Measurements from ENCODE around the gene TFDP1.

DNA sequence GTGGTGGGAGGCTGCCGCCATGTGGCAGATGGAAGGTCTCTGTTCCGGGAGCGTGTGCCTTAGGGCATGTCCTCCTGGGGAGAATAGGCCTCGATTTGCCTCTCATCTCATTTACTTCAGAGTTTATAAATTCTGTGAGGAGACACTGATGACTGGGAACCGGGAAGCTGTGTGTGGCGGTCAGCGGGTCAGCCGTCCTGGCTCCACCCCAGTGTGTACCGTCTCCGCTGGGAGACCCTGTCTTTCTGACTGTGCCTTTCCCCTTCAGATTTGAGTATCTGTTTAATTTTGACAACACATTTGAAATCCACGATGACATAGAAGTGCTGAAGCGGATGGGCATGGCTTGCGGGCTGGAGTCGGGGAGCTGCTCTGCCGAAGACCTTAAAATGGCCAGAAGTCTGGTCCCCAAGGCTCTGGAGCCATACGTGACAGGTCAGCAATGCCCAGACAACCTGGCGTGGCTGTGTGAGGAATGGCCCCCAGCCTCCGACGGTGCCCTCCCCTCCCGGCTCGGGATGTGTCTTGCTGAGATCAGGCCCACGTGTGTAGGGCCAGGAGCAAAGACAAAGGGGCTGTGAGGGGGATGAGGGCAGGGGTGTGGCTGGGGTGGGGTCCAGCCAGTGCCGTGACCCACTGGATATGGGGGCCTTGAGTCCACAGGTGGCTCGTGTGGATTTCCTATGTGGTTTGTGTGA lies 51.9 kb downstream of the TFDP1 start:
- TF ChIP-seq, protein P1, sequence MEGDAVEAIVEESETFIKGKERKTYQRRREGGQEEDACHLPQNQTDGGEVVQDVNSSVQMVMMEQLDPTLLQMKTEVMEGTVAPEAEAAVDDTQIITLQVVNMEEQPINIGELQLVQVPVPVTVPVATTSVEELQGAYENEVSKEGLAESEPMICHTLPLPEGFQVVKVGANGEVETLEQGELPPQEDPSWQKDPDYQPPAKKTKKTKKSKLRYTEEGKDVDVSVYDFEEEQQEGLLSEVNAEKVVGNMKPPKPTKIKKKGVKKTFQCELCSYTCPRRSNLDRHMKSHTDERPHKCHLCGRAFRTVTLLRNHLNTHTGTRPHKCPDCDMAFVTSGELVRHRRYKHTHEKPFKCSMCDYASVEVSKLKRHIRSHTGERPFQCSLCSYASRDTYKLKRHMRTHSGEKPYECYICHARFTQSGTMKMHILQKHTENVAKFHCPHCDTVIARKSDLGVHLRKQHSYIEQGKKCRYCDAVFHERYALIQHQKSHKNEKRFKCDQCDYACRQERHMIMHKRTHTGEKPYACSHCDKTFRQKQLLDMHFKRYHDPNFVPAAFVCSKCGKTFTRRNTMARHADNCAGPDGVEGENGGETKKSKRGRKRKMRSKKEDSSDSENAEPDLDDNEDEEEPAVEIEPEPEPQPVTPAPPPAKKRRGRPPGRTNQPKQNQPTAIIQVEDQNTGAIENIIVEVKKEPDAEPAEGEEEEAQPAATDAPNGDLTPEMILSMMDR (IDR thresholded peaks at IDR 0.05), result no peak
- TF ChIP-seq POLR2A (IDR thresholded peaks at IDR 0.05), result no peak

Measured in thyroid gland (tissue), 4 donors.